HepG2 (cell line): Measurements from ENCODE around the gene WDR6. TPM values are rescaled to one million over a fixed set of nuclear protein-coding genes. Genes with fewer than 3 reads are reported as not detected.
A peak's percentile ranks its signal among the peaks of the same experiment; 100 is the strongest.

Experiments used
- FOXP1 ChIP-seq, 2 experiments: fragments of 450-650 bp in 1 of 2; IDR thresholded peaks; 2 replicates each; pipeline ENCODE4 v1.6.1; 2017 to 2018; ENCODE audit warnings: antibody characterized with exemption in 1 of 2
- GATAD2A ChIP-seq: IDR thresholded peaks from 2 replicates; pipeline ENCODE4 v1.6.1; 2016
- HES4 ChIP-seq: sonication (generic); formaldehyde crosslinking; IDR thresholded peaks from 2 replicates; pipeline ENCODE4 v1.9.0; 2021; ENCODE audit warnings: mild to moderate bottlenecking, missing genetic modification reagents, borderline replicate concordance
- HNRNPL ChIP-seq: fragments of 200-400 bp; formaldehyde crosslinking; IDR thresholded peaks from 2 replicates; pipeline ENCODE4 v1.6.1; 2017; ENCODE audit warnings: mild to moderate bottlenecking, low read depth, low read length
- RARA ChIP-seq: IDR thresholded peaks from 2 replicates; pipeline ENCODE4 v1.6.1; 2016; ENCODE audit warnings: missing genetic modification reagents, missing compliant biosample characterization
- SAP130 ChIP-seq: IDR thresholded peaks from 2 replicates; pipeline ENCODE4 v1.6.1; 2016; ENCODE audit warnings: low read depth
- SOX13 ChIP-seq, 3 experiments: fragments of 450-650 bp in 1 of 3; sonication (generic) in 1 of 3; formaldehyde crosslinking in 1 of 3; IDR thresholded peaks in 2 of 3; conservative IDR thresholded peaks in 1 of 3; 2 replicates each; pipeline versions ENCODE4 v1.5.0 to v1.6.1; 2016 to 2020; ENCODE audit warnings: antibody characterized with exemption in 1 of 3, mild to moderate bottlenecking in 1 of 3, missing compliant biosample characterization in 1 of 3, missing genetic modification reagents in 1 of 3, moderate library complexity in 1 of 3
- ZBTB38 ChIP-seq: sonication (generic); formaldehyde crosslinking; IDR thresholded peaks from 2 replicates; pipeline ENCODE4 v1.5.1; 2020; ENCODE audit warnings: mild to moderate bottlenecking, missing genetic modification reagents
- ZNF292 ChIP-seq: sonication (generic); formaldehyde crosslinking; IDR thresholded peaks from 2 replicates; pipeline ENCODE4 v1.8.1; 2022; ENCODE audit warnings: mild to moderate bottlenecking, low read depth, missing genetic modification reagents, borderline replicate concordance
- ZSCAN12 ChIP-seq: sonication (generic); formaldehyde crosslinking; IDR thresholded peaks from 2 replicates; pipeline ENCODE4 v1.9.0; 2021; ENCODE audit warnings: mild to moderate bottlenecking, missing genetic modification reagents
- polyA plus RNA-seq, 8 experiments: library from polyadenylated mRNA; depleted of rRNA in 3 of 8; stranded (reverse) in 7 of 8; unstranded in 1 of 8; fragments of >200 nt; fragmentation: Illumina TruSeq in 4 of 8; extraction: Trizol in 4 of 8; gene quantifications; 2 replicates each; pipeline versions ENCODE4 v1.2.1 to v1.2.3, GENCODE V29; 2011 to 2016; ENCODE audit warnings: low read depth in 4 of 8, missing spikeins in 1 of 8, mixed read lengths in 1 of 8; ENCODE audit not compliant: insufficient read depth in 1 of 8
- total RNA-seq, 5 experiments: library from RNA; depleted of rRNA; stranded (reverse); fragments of >200 nt; fragmentation: Illumina TruSeq; extraction: Trizol; gene quantifications; 2 replicates each; pipeline ENCODE4 v1.2.3, GENCODE V29; 2016; ENCODE audit warnings: low read depth in 1 of 5
- TF ChIP-seq, protein P1 (sequence below): sonication (generic); formaldehyde crosslinking; IDR thresholded peaks from 2 replicates; pipeline ENCODE4 v1.9.0; 2022; ENCODE audit warnings: missing genetic modification reagents, mild to moderate bottlenecking, borderline replicate concordance
- TF ChIP-seq, protein P2 (sequence below): sonication (generic); formaldehyde crosslinking; conservative IDR thresholded peaks from 2 replicates; pipeline ENCODE4 v1.4.0; 2020; ENCODE audit warnings: mild to moderate bottlenecking, missing genetic modification reagents, moderate library complexity

WDR6 gene
- total and polyA plus RNA-seq, 2 of the 13 experiments (the other 11 are each of a cell fraction or from before 2014, with no cell fraction given), result 73.4 to 139 TPM

DNA sequence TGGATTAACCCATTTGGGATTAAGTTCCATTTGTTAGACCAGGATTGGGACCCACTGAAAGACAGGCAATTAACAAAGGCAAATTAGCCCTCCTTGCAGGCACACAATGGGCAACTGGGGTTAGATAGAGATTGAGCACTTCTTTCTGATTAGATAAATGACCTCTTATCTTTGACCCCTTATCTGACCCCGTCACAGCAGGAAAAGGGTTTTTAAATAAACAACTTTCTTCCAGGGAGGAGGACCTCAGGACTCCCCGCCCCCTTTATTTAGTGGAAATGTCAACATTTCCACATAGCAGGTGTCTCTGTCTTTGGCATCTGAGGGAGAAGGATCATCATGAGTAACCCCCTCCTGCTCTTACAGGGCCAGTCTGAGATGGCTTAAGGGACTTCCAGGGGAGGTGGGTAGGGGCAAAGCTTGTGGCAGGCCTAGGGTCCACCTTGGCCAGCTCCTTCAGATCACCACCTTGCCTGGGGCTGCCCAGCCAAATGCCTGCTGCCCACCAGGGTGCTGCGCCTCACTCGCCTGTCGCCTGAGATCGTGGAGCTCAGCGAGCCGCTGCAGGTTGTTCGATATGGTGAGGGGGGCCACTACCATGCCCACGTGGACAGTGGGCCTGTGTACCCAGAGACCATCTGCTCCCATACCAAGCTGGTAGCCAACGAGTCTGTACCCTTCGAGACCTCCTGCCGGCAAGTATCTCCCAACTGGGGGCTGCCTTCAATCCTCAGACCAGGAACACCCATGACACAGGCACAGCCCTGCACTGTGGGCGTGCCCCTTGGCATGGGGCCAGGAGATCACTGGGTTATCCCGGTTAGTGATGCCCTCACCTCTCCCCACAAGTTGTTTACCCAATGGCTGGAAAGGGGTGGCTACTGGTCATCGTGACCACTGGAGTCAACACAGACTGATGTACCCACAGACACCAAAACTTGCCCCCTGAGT, 2.6 kb upstream of the WDR6 start (continued):
- TF ChIP-seq GATAD2A (CRISPR knock-in tag) (0 out of 2 replicates have a peak, but pooled peaks have one; percentile 25), SOX13 (IDR thresholded peaks at IDR 0.05) (no peak), SOX13 (CRISPR knock-in tag; conservative IDR thresholded peaks at IDR 0.05 in 1 of 2, IDR thresholded peaks at IDR 0.05 in 1 of 2) (peak in 1 of 2 experiments; percentile 39; a peak in 1 of 4 replicates), ZSCAN12 (CRISPR knock-in tag) (no peak), ZBTB38 (CRISPR knock-in tag) (peak; percentile 64), HES4 (CRISPR knock-in tag) (no peak), RARA (CRISPR knock-in tag) (peak; percentile 32; the same call in 1 of the 2 replicates), FOXP1 (IDR thresholded peaks at IDR 0.05) (no peak), FOXP1 (CRISPR knock-in tag; IDR thresholded peaks at IDR 0.05) (peak; percentile 18; the same call in 1 of the 2 replicates), ZNF292 (CRISPR knock-in tag) (0 out of 2 replicates have a peak, but pooled peaks have one; percentile 1), HNRNPL (0 out of 2 replicates have a peak, but pooled peaks have one; percentile 36), SAP130 (CRISPR knock-in tag) (peak; percentile 36; the same call in 1 of the 2 replicates)
- TF ChIP-seq, protein P1, sequence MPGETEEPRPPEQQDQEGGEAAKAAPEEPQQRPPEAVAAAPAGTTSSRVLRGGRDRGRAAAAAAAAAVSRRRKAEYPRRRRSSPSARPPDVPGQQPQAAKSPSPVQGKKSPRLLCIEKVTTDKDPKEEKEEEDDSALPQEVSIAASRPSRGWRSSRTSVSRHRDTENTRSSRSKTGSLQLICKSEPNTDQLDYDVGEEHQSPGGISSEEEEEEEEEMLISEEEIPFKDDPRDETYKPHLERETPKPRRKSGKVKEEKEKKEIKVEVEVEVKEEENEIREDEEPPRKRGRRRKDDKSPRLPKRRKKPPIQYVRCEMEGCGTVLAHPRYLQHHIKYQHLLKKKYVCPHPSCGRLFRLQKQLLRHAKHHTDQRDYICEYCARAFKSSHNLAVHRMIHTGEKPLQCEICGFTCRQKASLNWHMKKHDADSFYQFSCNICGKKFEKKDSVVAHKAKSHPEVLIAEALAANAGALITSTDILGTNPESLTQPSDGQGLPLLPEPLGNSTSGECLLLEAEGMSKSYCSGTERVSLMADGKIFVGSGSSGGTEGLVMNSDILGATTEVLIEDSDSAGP (CRISPR knock-in tag), result 0 out of 2 replicates have a peak, but pooled peaks have one; percentile 12
- TF ChIP-seq, protein P2, sequence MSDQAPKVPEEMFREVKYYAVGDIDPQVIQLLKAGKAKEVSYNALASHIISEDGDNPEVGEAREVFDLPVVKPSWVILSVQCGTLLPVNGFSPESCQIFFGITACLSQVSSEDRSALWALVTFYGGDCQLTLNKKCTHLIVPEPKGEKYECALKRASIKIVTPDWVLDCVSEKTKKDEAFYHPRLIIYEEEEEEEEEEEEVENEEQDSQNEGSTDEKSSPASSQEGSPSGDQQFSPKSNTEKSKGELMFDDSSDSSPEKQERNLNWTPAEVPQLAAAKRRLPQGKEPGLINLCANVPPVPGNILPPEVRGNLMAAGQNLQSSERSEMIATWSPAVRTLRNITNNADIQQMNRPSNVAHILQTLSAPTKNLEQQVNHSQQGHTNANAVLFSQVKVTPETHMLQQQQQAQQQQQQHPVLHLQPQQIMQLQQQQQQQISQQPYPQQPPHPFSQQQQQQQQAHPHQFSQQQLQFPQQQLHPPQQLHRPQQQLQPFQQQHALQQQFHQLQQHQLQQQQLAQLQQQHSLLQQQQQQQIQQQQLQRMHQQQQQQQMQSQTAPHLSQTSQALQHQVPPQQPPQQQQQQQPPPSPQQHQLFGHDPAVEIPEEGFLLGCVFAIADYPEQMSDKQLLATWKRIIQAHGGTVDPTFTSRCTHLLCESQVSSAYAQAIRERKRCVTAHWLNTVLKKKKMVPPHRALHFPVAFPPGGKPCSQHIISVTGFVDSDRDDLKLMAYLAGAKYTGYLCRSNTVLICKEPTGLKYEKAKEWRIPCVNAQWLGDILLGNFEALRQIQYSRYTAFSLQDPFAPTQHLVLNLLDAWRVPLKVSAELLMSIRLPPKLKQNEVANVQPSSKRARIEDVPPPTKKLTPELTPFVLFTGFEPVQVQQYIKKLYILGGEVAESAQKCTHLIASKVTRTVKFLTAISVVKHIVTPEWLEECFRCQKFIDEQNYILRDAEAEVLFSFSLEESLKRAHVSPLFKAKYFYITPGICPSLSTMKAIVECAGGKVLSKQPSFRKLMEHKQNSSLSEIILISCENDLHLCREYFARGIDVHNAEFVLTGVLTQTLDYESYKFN (CRISPR knock-in tag), result peak; percentile 24; the same call in 1 of the 2 replicates
